IPS-20b (cell line): ENCODE data around the gene SLPI.

Source experiments
- H3K27ac ChIP-seq: one replicate; pipeline ENCODE4 v1.5.1; 2013; ENCODE audit warnings: low read length
- H3K27me3 ChIP-seq: 2 replicates; pipeline ENCODE4 v1.6.1; 2013; ENCODE audit warnings: mild to moderate bottlenecking, low read length, inconsistent platforms; ENCODE audit not compliant: insufficient read depth
- H3K36me3 ChIP-seq: 2 replicates; pipeline ENCODE4 v1.6.1; 2013; ENCODE audit warnings: low read depth, mild to moderate bottlenecking, inconsistent platforms, low read length, moderate library complexity; ENCODE audit not compliant: insufficient read depth
- H3K4me1 ChIP-seq: 2 replicates; pipeline ENCODE4 v1.6.1; 2013; ENCODE audit warnings: mild to moderate bottlenecking, control low read depth, inconsistent platforms, low read length, moderate library complexity; ENCODE audit not compliant: insufficient read depth
- H3K4me3 ChIP-seq: 2 replicates; pipeline ENCODE4 v1.5.1; 2013; ENCODE audit warnings: mild to moderate bottlenecking, low read length, inconsistent platforms
- H3K9ac ChIP-seq: 2 replicates; pipeline ENCODE4 v1.6.1; 2013; ENCODE audit warnings: low read depth, mild to moderate bottlenecking, inconsistent platforms, low read length, moderate library complexity
- H3K9me3 ChIP-seq: 2 replicates; pipeline ENCODE4 v1.6.1; 2013; ENCODE audit warnings: mild to moderate bottlenecking, low read depth, low read length, inconsistent platforms; ENCODE audit not compliant: insufficient read depth

Gene SLPI

GRCh38 chr20:45291526-45291925 is 37.2 kb upstream of the SLPI start:
- H3K9me3 ChIP-seq, result peaks cover 11% of the 10 kb centered on the region
- no peaks in the 10 kb centered on the region for H3K36me3 ChIP-seq
- peaks cover 42% of the 10 kb centered on the region for H3K27me3 ChIP-seq
- no peak overlapping the region for H3K9ac ChIP-seq
- no peak overlapping the region for H3K4me3 ChIP-seq
- no peak overlapping the region for H3K27ac ChIP-seq
- peaks cover 5% of the 10 kb centered on the region; the same call in 1 of the 2 replicates for H3K4me1 ChIP-seq

GRCh38 chr20:45290677-45291355 is 36.5 kb upstream of the SLPI start:
- peaks cover 42% of the 10 kb centered on the region for H3K27me3 ChIP-seq
- no peak overlapping the region for H3K4me3 ChIP-seq
- H3K9ac ChIP-seq, result no peak overlapping the region
- H3K4me1 ChIP-seq, result peaks cover 5% of the 10 kb centered on the region; the same call in 1 of the 2 replicates
- H3K27ac ChIP-seq, result no peak overlapping the region
- peaks cover 11% of the 10 kb centered on the region for H3K9me3 ChIP-seq
- no peaks in the 10 kb centered on the region for H3K36me3 ChIP-seq

GRCh38 chr20:45289942-45290676 is 35.7 kb upstream of the SLPI start:
- Histone ChIP-seq H3K27me3 (peaks cover 42% of the 10 kb centered on the region), H3K4me3 (no peak overlapping the region), H3K4me1 (peaks cover 5% of the 10 kb centered on the region; the same call in 1 of the 2 replicates), H3K9me3 (peaks cover 10% of the 10 kb centered on the region), H3K27ac (no peak overlapping the region), H3K36me3 (no peaks in the 10 kb centered on the region), H3K9ac (no peak overlapping the region)

- H3K27ac ChIP-seq, result no peak overlapping the region
- H3K36me3 ChIP-seq, result no peaks in the 10 kb centered on the region
- no peaks in the 10 kb centered on the region for H3K9me3 ChIP-seq
- no peak overlapping the region for H3K9ac ChIP-seq
- peaks cover 32% of the 10 kb centered on the region for H3K27me3 ChIP-seq
- no peak overlapping the region for H3K4me3 ChIP-seq
- peaks cover 5% of the 10 kb centered on the region; the same call in 1 of the 2 replicates for H3K4me1 ChIP-seq
These were observed 34.5 kb upstream of the SLPI start for GRCh38 chr20:45288860-45289259.

GRCh38 chr20:45288376-45288775 is 34.0 kb upstream of the SLPI start:
- no peaks in the 10 kb centered on the region for H3K9me3 ChIP-seq
- no peak overlapping the region for H3K27ac ChIP-seq

GRCh38 chr20:45283551-45284057 is 29.2 kb upstream of the SLPI start:
- H3K36me3 ChIP-seq, result no peaks in the 10 kb centered on the region
- no peak overlapping the region for H3K4me3 ChIP-seq
- no peak overlapping the region for H3K27ac ChIP-seq
- no peak overlapping the region for H3K9ac ChIP-seq
- no peaks in the 10 kb centered on the region for H3K4me1 ChIP-seq
- no peaks in the 10 kb centered on the region for H3K9me3 ChIP-seq
- H3K27me3 ChIP-seq, result no peaks in the 10 kb centered on the region

More at GRCh38 chr20:45288376-45288775, 34.0 kb upstream of the SLPI start:
- Histone ChIP-seq H3K36me3 (no peaks in the 10 kb centered on the region), H3K4me1 (peaks cover 5% of the 10 kb centered on the region; the same call in 1 of the 2 replicates), H3K27me3 (peaks cover 32% of the 10 kb centered on the region), H3K4me3 (no peak overlapping the region), H3K9ac (no peak overlapping the region)

- H3K9ac ChIP-seq, result no peak overlapping the region
- no peaks in the 10 kb centered on the region for H3K27me3 ChIP-seq
- no peaks in the 10 kb centered on the region for H3K9me3 ChIP-seq
- no peak overlapping the region for H3K4me3 ChIP-seq
- H3K36me3 ChIP-seq, result no peaks in the 10 kb centered on the region
- no peaks in the 10 kb centered on the region for H3K4me1 ChIP-seq
- H3K27ac ChIP-seq, result no peak overlapping the region
These were observed 28.6 kb upstream of the SLPI start for GRCh38 chr20:45282700-45283550.

GRCh38 chr20:45279992-45280391 is 25.6 kb upstream of the SLPI start:
- Histone ChIP-seq H3K27ac (no peak overlapping the region), H3K27me3 (no peaks in the 10 kb centered on the region), H3K9ac (no peak overlapping the region), H3K36me3 (no peaks in the 10 kb centered on the region), H3K4me3 (no peak overlapping the region), H3K9me3 (no peaks in the 10 kb centered on the region), H3K4me1 (no peaks in the 10 kb centered on the region)

- Histone ChIP-seq H3K36me3 (no peaks in the 10 kb centered on the region), H3K9me3 (no peaks in the 10 kb centered on the region), H3K4me3 (no peak overlapping the region), H3K4me1 (peaks cover 7% of the 10 kb centered on the region; the same call in 1 of the 2 replicates), H3K27me3 (no peaks in the 10 kb centered on the region), H3K27ac (no peak overlapping the region), H3K9ac (no peak overlapping the region)
These were observed 21.0 kb upstream of the SLPI start for GRCh38 chr20:45275338-45275737.

- no peaks in the 10 kb centered on the region for H3K27me3 ChIP-seq
- peaks cover 7% of the 10 kb centered on the region; the same call in 1 of the 2 replicates for H3K4me1 ChIP-seq
- H3K27ac ChIP-seq, result no peak overlapping the region
- no peaks in the 10 kb centered on the region for H3K9me3 ChIP-seq
- H3K36me3 ChIP-seq, result no peaks in the 10 kb centered on the region
- no peak overlapping the region for H3K4me3 ChIP-seq
- no peak overlapping the region for H3K9ac ChIP-seq
These were observed 15.4 kb upstream of the SLPI start for GRCh38 chr20:45269754-45270270.

- Histone ChIP-seq H3K4me1 (peaks cover 7% of the 10 kb centered on the region; the same call in 1 of the 2 replicates), H3K27me3 (no peaks in the 10 kb centered on the region), H3K9me3 (no peaks in the 10 kb centered on the region), H3K9ac (no peak overlapping the region), H3K4me3 (no peak overlapping the region), H3K27ac (no peak overlapping the region), H3K36me3 (no peaks in the 10 kb centered on the region)
These were observed 14.7 kb upstream of the SLPI start for GRCh38 chr20:45269056-45269455.
